Sigmoid colon (tissue), 7 donors: ENCODE results near the gene MTR. TPM values are rescaled to one million over a fixed set of nuclear protein-coding genes. Genes with fewer than 3 reads are reported as not detected.

Experiments used
- DNase-seq: peaks from one replicate; pipeline ENCODE4 v3.0.0-alpha.2; 2019
- H3K27ac ChIP-seq, 4 donors: fragments of 200-600 bp; sonication (generic); one replicate each; pipeline ENCODE4 v1.5.1; 2016 to 2019; ENCODE audit warnings: mild to moderate bottlenecking in 1 of 4
- H3K27me3 ChIP-seq, 3 donors: fragments of 200-600 bp; sonication (generic); one replicate each; pipeline ENCODE4 v1.5.1; 2019; ENCODE audit warnings: mild to moderate bottlenecking in 1 of 3
- H3K36me3 ChIP-seq, 4 donors: fragments of 200-600 bp; sonication (generic); one replicate each; pipeline ENCODE4 v1.5.1; 2016 to 2019
- H3K4me1 ChIP-seq, 4 donors: fragments of 200-600 bp; sonication (generic); one replicate each; pipeline ENCODE4 v1.5.1; 2017 to 2019
- H3K4me3 ChIP-seq, 4 donors: fragments of 200-600 bp; sonication (generic); one replicate each; pipeline ENCODE4 v1.5.1; 2017 to 2019; ENCODE audit warnings: mild to moderate bottlenecking in 2 of 4, moderate library complexity in 1 of 4
- H3K9me3 ChIP-seq, 4 donors: fragments of 200-600 bp in 3 of 4; sonication (generic) in 3 of 4; one replicate each; pipeline versions ENCODE4 v1.5.1 to v1.6.1; 2013 to 2019
- EP300 ChIP-seq, 4 donors: sonication (generic); formaldehyde crosslinking; IDR thresholded peaks; one replicate each; pipeline ENCODE4 v1.6.1; 2017; ENCODE audit warnings: antibody characterized with exemption in 4 of 4
- POLR2A ChIP-seq, 2 donors: fragments of 450-650 bp; IDR thresholded peaks; one replicate each; pipeline ENCODE4 v1.6.1; 2016; ENCODE audit warnings: antibody characterized with exemption in 2 of 2, mild to moderate bottlenecking in 2 of 2, moderate library complexity in 2 of 2
- POLR2AphosphoS5 ChIP-seq, 4 donors: sonication (generic); formaldehyde crosslinking; IDR thresholded peaks; one replicate each; pipeline ENCODE4 v1.6.1; 2017; ENCODE audit warnings: antibody characterized with exemption in 4 of 4
- WGBS, 2 donors: extraction: QIAGEN DNeasy Blood & Tissue Kit; methylation state at CpG; one replicate each; pipeline ENCODE4 v1.1.7; 2013; 5-methylcytosine and 5-hydroxymethylcytosine counted together
- intact Hi-C: fragments of 100-400 bp; cut with DNase I; formaldehyde crosslinking; loops from one replicate; pipeline ENCODE4 v1.15.1; 2023
- polyA plus RNA-seq, 3 donors: library from polyadenylated mRNA; stranded (reverse); fragments of 200-250 nt; gene quantifications; one replicate each; pipeline ENCODE4 v1.2.3, GENCODE V29; 2013
- total RNA-seq, 4 donors: library from RNA; depleted of rRNA; stranded (reverse); fragments of >200 nt; gene quantifications; one replicate each; pipeline ENCODE4 v1.1.0, GENCODE V29; 2016
- TF ChIP-seq, protein P1 (sequence below), 4 experiments: fragments of 450-650 bp in 3 of 4; fragments of 200-600 bp in 1 of 4; IDR thresholded peaks; one replicate each; pipeline ENCODE4 v1.5.1; 2016 to 2019; ENCODE audit warnings: antibody characterized with exemption in 4 of 4, mild to moderate bottlenecking in 3 of 4, moderate library complexity in 2 of 4
- donor health status: healthy with polysubstance abuse.
- donor health status: Bipolar disorder and iron deficiency.
- donor health status: healthy.

The MTR gene
- total and polyA plus RNA-seq, 7 donors, result 1.2 to 38.4 (median 28.2) TPM

DNA sequence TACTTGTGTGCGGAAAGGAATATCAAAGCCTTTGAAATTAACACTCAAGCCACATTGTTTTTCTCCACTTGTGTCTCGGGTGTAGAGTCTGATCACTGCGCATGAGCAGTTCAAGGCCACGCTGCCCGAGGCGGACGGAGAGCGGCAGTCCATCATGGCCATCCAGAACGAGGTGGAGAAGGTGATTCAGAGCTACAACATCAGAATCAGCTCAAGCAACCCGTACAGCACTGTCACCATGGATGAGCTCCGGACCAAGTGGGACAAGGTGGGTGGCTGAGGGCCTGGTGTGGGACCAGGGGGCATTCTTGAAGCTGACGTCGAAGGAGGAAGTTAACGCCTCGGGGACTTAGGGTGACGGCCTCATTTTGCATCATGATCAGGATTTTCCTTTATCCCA lies 43.7 kb upstream of the MTR start:
- WGBS, 2 donors, result 89 to 90% methylated on average over 16 of the region's 16 CpGs
- Histone ChIP-seq H3K9me3 (no peaks in the 10 kb centered on the region), H3K27me3 (no peaks in the 10 kb centered on the region), H3K27ac (no peak overlapping the region), H3K4me3 (no peak overlapping the region), H3K36me3 (no peaks in the 10 kb centered on the region), H3K4me1 (no peaks in the 10 kb centered on the region)
- intact Hi-C loops, result loop anchor here (10.0 kb wide), 1 partner anchor 633 kb away; no protein-coding TSS in a partner anchor
- TF ChIP-seq, protein P1, sequence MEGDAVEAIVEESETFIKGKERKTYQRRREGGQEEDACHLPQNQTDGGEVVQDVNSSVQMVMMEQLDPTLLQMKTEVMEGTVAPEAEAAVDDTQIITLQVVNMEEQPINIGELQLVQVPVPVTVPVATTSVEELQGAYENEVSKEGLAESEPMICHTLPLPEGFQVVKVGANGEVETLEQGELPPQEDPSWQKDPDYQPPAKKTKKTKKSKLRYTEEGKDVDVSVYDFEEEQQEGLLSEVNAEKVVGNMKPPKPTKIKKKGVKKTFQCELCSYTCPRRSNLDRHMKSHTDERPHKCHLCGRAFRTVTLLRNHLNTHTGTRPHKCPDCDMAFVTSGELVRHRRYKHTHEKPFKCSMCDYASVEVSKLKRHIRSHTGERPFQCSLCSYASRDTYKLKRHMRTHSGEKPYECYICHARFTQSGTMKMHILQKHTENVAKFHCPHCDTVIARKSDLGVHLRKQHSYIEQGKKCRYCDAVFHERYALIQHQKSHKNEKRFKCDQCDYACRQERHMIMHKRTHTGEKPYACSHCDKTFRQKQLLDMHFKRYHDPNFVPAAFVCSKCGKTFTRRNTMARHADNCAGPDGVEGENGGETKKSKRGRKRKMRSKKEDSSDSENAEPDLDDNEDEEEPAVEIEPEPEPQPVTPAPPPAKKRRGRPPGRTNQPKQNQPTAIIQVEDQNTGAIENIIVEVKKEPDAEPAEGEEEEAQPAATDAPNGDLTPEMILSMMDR (IDR thresholded peaks at IDR 0.05), result no peak
- TF ChIP-seq POLR2A (IDR thresholded peaks at IDR 0.05), result no peak
- no peak for TF ChIP-seq EP300 (IDR thresholded peaks at IDR 0.05)
- DNase-seq, result no peak

- intact Hi-C loops, result loop anchor here (10.0 kb wide), 1 partner anchor 633 kb away; no protein-coding TSS in a partner anchor
- Histone ChIP-seq H3K9me3 (no peaks in the 10 kb centered on the region), H3K27me3 (no peaks in the 10 kb centered on the region), H3K4me1 (no peaks in the 10 kb centered on the region), H3K36me3 (no peaks in the 10 kb centered on the region), H3K27ac (no peak overlapping the region), H3K4me3 (no peak overlapping the region)
- WGBS, 2 donors, result 62 to 80% methylated on average over 4 of the region's 4 CpGs
- TF ChIP-seq POLR2AphosphoS5 (IDR thresholded peaks at IDR 0.05) (no peak), POLR2A (IDR thresholded peaks at IDR 0.05) (no peak), EP300 (IDR thresholded peaks at IDR 0.05) (no peak)
- TF ChIP-seq, protein P1 (IDR thresholded peaks at IDR 0.05), result no peak
- DNase-seq, result no peak
Observed at GRCh38 chr1:236751935-236752334, 43.2 kb upstream of the MTR start.

- Histone ChIP-seq H3K27me3 (no peaks in the 10 kb centered on the region), H3K4me3 (no peak overlapping the region), H3K27ac (no peak overlapping the region), H3K36me3 (no peaks in the 10 kb centered on the region), H3K9me3 (no peaks in the 10 kb centered on the region), H3K4me1 (no peaks in the 10 kb centered on the region)
- no peak for TF ChIP-seq POLR2AphosphoS5 (IDR thresholded peaks at IDR 0.05)
- TF ChIP-seq, protein P1 (IDR thresholded peaks at IDR 0.05), result peak in 1 of 4 experiments; percentile 13
- intact Hi-C loops, result loop anchor here (10.0 kb wide), 1 partner anchor 631 kb away; no protein-coding TSS in a partner anchor
- 48 to 70% methylated on average over 5 of the region's 5 CpGs for WGBS, 2 donors
- DNase-seq, result no peak
Observed at GRCh38 chr1:236753516-236753915, 41.6 kb upstream of the MTR start.

DNA sequence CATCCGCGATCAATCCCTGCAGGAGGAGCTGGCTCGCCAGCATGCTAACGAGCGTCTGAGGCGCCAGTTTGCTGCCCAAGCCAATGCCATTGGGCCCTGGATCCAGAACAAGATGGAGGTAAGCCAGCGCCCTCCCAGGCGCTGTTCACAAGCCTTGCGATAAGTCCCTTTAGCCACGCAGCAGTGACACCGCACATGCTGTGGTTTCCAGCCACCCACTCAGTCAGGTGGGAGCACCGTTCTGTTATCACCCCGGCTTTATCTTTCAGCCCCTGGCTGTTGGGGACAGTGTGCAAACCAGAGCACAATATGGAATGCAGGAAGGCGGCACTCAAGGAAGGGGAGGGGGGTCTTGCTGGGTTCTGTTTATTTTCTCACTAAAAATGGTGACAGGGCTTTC lies 41.1 kb upstream of the MTR start:
- Histone ChIP-seq H3K27me3 (no peaks in the 10 kb centered on the region), H3K4me3 (no peak overlapping the region), H3K27ac (no peak overlapping the region), H3K36me3 (no peaks in the 10 kb centered on the region), H3K9me3 (no peaks in the 10 kb centered on the region), H3K4me1 (no peaks in the 10 kb centered on the region)
- TF ChIP-seq POLR2AphosphoS5 (IDR thresholded peaks at IDR 0.05), result no peak
- TF ChIP-seq POLR2A (IDR thresholded peaks at IDR 0.05), result no peak
- TF ChIP-seq, protein P1 (IDR thresholded peaks at IDR 0.05), result no peak
- TF ChIP-seq EP300 (IDR thresholded peaks at IDR 0.05), result no peak
- no peak for DNase-seq
- intact Hi-C loops, result loop anchor here (10.0 kb wide), 1 partner anchor 631 kb away; no protein-coding TSS in a partner anchor
- 89 to 91% methylated on average over 14 of the region's 14 CpGs for WGBS, 2 donors
